K562 (cell line): ENCODE measurements around the gene TMEM184A. TPM values are rescaled to one million over a fixed set of nuclear protein-coding genes. Genes with fewer than 3 reads are reported as not detected.

Experiments
- CREB3L1 ChIP-seq: fragments of 450-650 bp; IDR thresholded peaks from 2 replicates; pipeline ENCODE4 v1.6.1; 2014; ENCODE audit warnings: low read depth, mild to moderate bottlenecking, moderate library complexity, borderline replicate concordance
- CTCFL ChIP-seq: IDR thresholded peaks from 2 replicates; pipeline ENCODE4 v1.6.1; 2011; ENCODE audit warnings: borderline replicate concordance, low read depth, mild to moderate bottlenecking, moderate library complexity, low read length; ENCODE audit not compliant: insufficient read depth, poor library complexity, severe bottlenecking
- DLX4 ChIP-seq: fragments of 250-450 bp; sonication (Bioruptor Pico); IDR thresholded peaks from 2 replicates; pipeline ENCODE4 v1.6.1; 2021; ENCODE audit warnings: mild to moderate bottlenecking
- EP400 ChIP-seq: fragments of 450-650 bp; IDR thresholded peaks from 2 replicates; pipeline ENCODE4 v1.6.1; 2017; ENCODE audit warnings: antibody characterized with exemption, mild to moderate bottlenecking, moderate library complexity
- FOXK1 ChIP-seq: sonication (generic); formaldehyde crosslinking; IDR thresholded peaks from 2 replicates; pipeline ENCODE4 v1.8.0; 2022; ENCODE audit warnings: missing genetic modification reagents, mild to moderate bottlenecking, borderline replicate concordance
- GABPB1 ChIP-seq: sonication (generic); formaldehyde crosslinking; IDR thresholded peaks from 2 replicates; pipeline ENCODE4 v1.8.0; 2022; ENCODE audit warnings: mild to moderate bottlenecking, missing genetic modification reagents
- HMG20B ChIP-seq: fragments of 250-450 bp; sonication (Bioruptor Pico); IDR thresholded peaks from 2 replicates; pipeline ENCODE4 v1.5.0; 2021; ENCODE audit warnings: mild to moderate bottlenecking
- ID3 ChIP-seq, 2 experiments: fragments of 250-450 bp in 1 of 2; fragments of 450-650 bp in 1 of 2; sonication (Bioruptor Pico) in 1 of 2; IDR thresholded peaks; 2 replicates each; pipeline versions ENCODE4 v1.6.1 to v1.8.0; 2016 to 2021; ENCODE audit warnings: mild to moderate bottlenecking in 2 of 2, moderate library complexity in 2 of 2, missing compliant biosample characterization in 1 of 2, missing genetic modification characterization in 1 of 2
- JUN ChIP-seq, 2 experiments: sonication (generic) in 1 of 2; formaldehyde crosslinking in 1 of 2; IDR thresholded peaks; 2 replicates each; pipeline versions ENCODE4 v1.6.1 to v1.8.0; 2012 to 2022; ENCODE audit warnings: borderline replicate concordance in 2 of 2, mild to moderate bottlenecking in 2 of 2, improper control_type of control experiment in 1 of 2, low read depth in 1 of 2, low read length in 1 of 2, missing genetic modification reagents in 1 of 2
- KHSRP ChIP-seq: fragments of 450-650 bp; IDR thresholded peaks from 2 replicates; pipeline ENCODE4 v1.6.1; 2017
- MTA2 ChIP-seq: fragments of 450-650 bp; IDR thresholded peaks from 2 replicates; pipeline ENCODE4 v1.6.1; 2016; ENCODE audit warnings: low read depth
- PML ChIP-seq: IDR thresholded peaks from 2 replicates; pipeline ENCODE4 v1.6.1; 2012; ENCODE audit warnings: low read length, inconsistent platforms
- PRDM10 ChIP-seq: fragments of 450-650 bp; IDR thresholded peaks from 2 replicates; pipeline ENCODE4 v1.6.1; 2018; ENCODE audit not compliant: partially characterized antibody
- ZNF146 ChIP-seq: IDR thresholded peaks from one replicate; pipeline ENCODE4 v1.6.1; 2018; ENCODE audit warnings: missing compliant biosample characterization; ENCODE audit not compliant: unreplicated experiment
- ZNF740 ChIP-seq, 3 experiments: fragments of 200-800 bp in 1 of 3; sonication (Bioruptor generic) in 1 of 3; sonication (generic) in 1 of 3; formaldehyde crosslinking in 1 of 3; IDR thresholded peaks; 2 replicates each; pipeline versions ENCODE4 v1.6.1 to v1.8.0; 2016 to 2022; ENCODE audit warnings: mild to moderate bottlenecking in 2 of 3, missing compliant biosample characterization in 2 of 3, missing genetic modification characterization in 2 of 3, missing genetic modification reagents in 1 of 3
- ZNF77 ChIP-seq: fragments of 250-450 bp; sonication (Bioruptor Pico); IDR thresholded peaks from 2 replicates; pipeline ENCODE4 v1.5.0; 2020
- polyA plus RNA-seq, 8 experiments: library from polyadenylated mRNA; depleted of rRNA in 4 of 8; stranded (reverse) in 5 of 8; unstranded in 3 of 8; fragments of >200 nt; fragmentation: Nextera tagmentation in 2 of 8; fragmentation: Illumina TruSeq in 1 of 8; extraction: Ambion mirVana in 2 of 8; extraction: Trizol in 1 of 8; gene quantifications; 2 replicates each; pipeline versions ENCODE4 v1.2.1 to v1.2.3, GENCODE V29; 2011 to 2014; ENCODE audit warnings: inconsistent platforms in 1 of 8, missing spikeins in 1 of 8
- total RNA-seq, 7 experiments: library from RNA; depleted of rRNA in 6 of 7; stranded (reverse); fragments of >200 nt in 6 of 7; fragmentation: Illumina TruSeq in 2 of 7; extraction: Trizol in 2 of 7; gene quantifications; 2 replicates each; pipeline versions ENCODE4 v1.2.1 to v1.2.3, GENCODE V29; 2011 to 2021; ENCODE audit warnings: low replicate concordance in 1 of 7

TMEM184A gene
- total and polyA plus RNA-seq, 9 of the 15 experiments (the other 6 are each of a cell fraction or from before 2014, with no cell fraction given): 0.10 to 0.18 (median 0.11) TPM; not detected in 6

GRCh38 chr7:1533547-1534329 is 22.3 kb downstream of the TMEM184A start (continued):
- TF ChIP-seq PRDM10: peak; percentile 30
- TF ChIP-seq ID3 (CRISPR knock-in tag; IDR thresholded peaks at IDR 0.05): no peak
- TF ChIP-seq ID3 (tag; IDR thresholded peaks at IDR 0.05): no peak
- TF ChIP-seq JUN (IDR thresholded peaks at IDR 0.05; ENCODE audit: borderline replicate concordance, low read depth, low read length): peak; percentile 61; the same call in 1 of the 2 replicates
- TF ChIP-seq JUN (CRISPR knock-in tag; IDR thresholded peaks at IDR 0.05; ENCODE audit: borderline replicate concordance): no peak
- no peak for TF ChIP-seq ZNF146 (CRISPR knock-in tag)
- TF ChIP-seq DLX4 (CRISPR knock-in tag): no peak
- no peak for TF ChIP-seq FOXK1 (CRISPR knock-in tag)
- TF ChIP-seq ZNF77 (CRISPR knock-in tag): no peak
- no peak for TF ChIP-seq PML
- TF ChIP-seq KHSRP: no peak
- TF ChIP-seq CTCFL: no peak
- TF ChIP-seq HMG20B: no peak
- no peak for TF ChIP-seq CREB3L1
- no peak for TF ChIP-seq MTA2
- TF ChIP-seq GABPB1: no peak
- TF ChIP-seq ZNF740 (CRISPR knock-in tag; IDR thresholded peaks at IDR 0.05): no peak
- no peak for TF ChIP-seq ZNF740 (tag; IDR thresholded peaks at IDR 0.05)
- no peak for TF ChIP-seq EP400
